PC-9 (cell line): ENCODE results near the gene GAB4. TPM values are rescaled to one million over a fixed set of nuclear protein-coding genes. Genes with fewer than 3 reads are reported as not detected.

Experiments used
- BruUV-seq: library from RNA; stranded (reverse); fragments of 400-500 nt; replicated peaks from 2 replicates; lab custom pipeline; 2021; lab: Mats Ljungman, UMichigan
- CTCF ChIA-PET: fragments of 300-600 bp; sonication (Branson Sonifier 250); formaldehyde crosslinking; loops from one replicate; lab custom pipeline; 2022; ENCODE audit warnings: antibody characterized with exemption; lab: Charles Lee
- POLR2A ChIA-PET: fragments of 300-600 bp; sonication (Branson Sonifier 250); formaldehyde crosslinking; loops from one replicate; lab custom pipeline; 2022; ENCODE audit warnings: antibody characterized with exemption; ENCODE audit not compliant: unreplicated experiment; lab: Charles Lee
- DNase-seq, 2 experiments: peaks; one replicate each; pipeline versions ENCODE4 v3.0.0 to v3.0.0-alpha.2; 2015 to 2022; ENCODE audit warnings: mixed read lengths in 1 of 2
- H2AFZ ChIP-seq: fragments of 200-600 bp; sonication (generic); 2 replicates; pipeline ENCODE4 v1.8.1; 2017; ENCODE audit warnings: antibody characterized with exemption
- H3F3A ChIP-seq: fragments of 200-600 bp; sonication (generic); 2 replicates; pipeline ENCODE4 v1.8.1; 2017; ENCODE audit warnings: antibody characterized with exemption, mild to moderate bottlenecking, low read depth; ENCODE audit not compliant: insufficient read depth
- H3K27ac ChIP-seq: fragments of 200-600 bp; sonication (generic); 2 replicates; pipeline ENCODE4 v1.6.1; 2016; ENCODE audit warnings: mixed run types
- H3K27me3 ChIP-seq: fragments of 200-600 bp; sonication (generic); 2 replicates; pipeline ENCODE4 v1.6.1; 2016; ENCODE audit warnings: low read depth, mixed run types; ENCODE audit not compliant: insufficient read depth
- H3K36me3 ChIP-seq: fragments of 200-600 bp; sonication (generic); 2 replicates; pipeline ENCODE4 v1.6.1; 2016; ENCODE audit warnings: low read depth, mixed run types
- H3K4me1 ChIP-seq: fragments of 200-600 bp; sonication (generic); replicated peaks from 2 replicates; pipeline ENCODE4 v1.6.1; 2016; ENCODE audit warnings: mixed run types; ENCODE audit not compliant: insufficient read depth
- H3K4me2 ChIP-seq: fragments of 200-600 bp; sonication (generic); 2 replicates; pipeline ENCODE4 v1.6.1; 2017; ENCODE audit warnings: mixed run types
- H3K4me3 ChIP-seq: fragments of 200-600 bp; sonication (generic); 2 replicates; pipeline ENCODE4 v1.6.1; 2016; ENCODE audit warnings: mixed run types
- H3K79me2 ChIP-seq: fragments of 200-600 bp; sonication (generic); 2 replicates; pipeline ENCODE4 v1.6.1; 2017; ENCODE audit warnings: low read depth, mixed run types
- H3K9me2 ChIP-seq: fragments of 200-600 bp; sonication (generic); 2 replicates; pipeline ENCODE4 v1.8.1; 2017; ENCODE audit warnings: mild to moderate bottlenecking; ENCODE audit not compliant: insufficient read depth
- H3K9me3 ChIP-seq: fragments of 200-600 bp; sonication (generic); 2 replicates; pipeline ENCODE4 v1.8.1; 2016; ENCODE audit warnings: low read depth; ENCODE audit not compliant: insufficient read depth
- H4K20me1 ChIP-seq: fragments of 200-600 bp; sonication (generic); 2 replicates; pipeline ENCODE4 v1.8.1; 2017; ENCODE audit not compliant: insufficient read depth
- CTCF ChIP-seq: fragments of 200-600 bp; sonication (generic); conservative IDR thresholded peaks from 2 replicates; pipeline ENCODE4 v1.6.1; 2017; ENCODE audit warnings: mixed run types, antibody characterized with exemption, mild to moderate bottlenecking, moderate library complexity
- EZH2 ChIP-seq: fragments of 200-600 bp; sonication (generic); IDR thresholded peaks from 2 replicates; pipeline ENCODE4 v1.8.0; 2017; ENCODE audit warnings: antibody characterized with exemption, low read depth
- intact Hi-C: fragments of 100-400 bp; cut with micrococcal nuclease; formaldehyde crosslinking; loops from one replicate; pipeline ENCODE4 v1.10.0; 2022; ENCODE audit not compliant: unreplicated experiment
- total RNA-seq: library from RNA; stranded (reverse); gene quantifications from 2 replicates; pipeline ENCODE4 v1.2.3, GENCODE V29; 2021

The GAB4 gene
- total RNA-seq, 1 experiment from 2014 or later: not detected

DNA sequence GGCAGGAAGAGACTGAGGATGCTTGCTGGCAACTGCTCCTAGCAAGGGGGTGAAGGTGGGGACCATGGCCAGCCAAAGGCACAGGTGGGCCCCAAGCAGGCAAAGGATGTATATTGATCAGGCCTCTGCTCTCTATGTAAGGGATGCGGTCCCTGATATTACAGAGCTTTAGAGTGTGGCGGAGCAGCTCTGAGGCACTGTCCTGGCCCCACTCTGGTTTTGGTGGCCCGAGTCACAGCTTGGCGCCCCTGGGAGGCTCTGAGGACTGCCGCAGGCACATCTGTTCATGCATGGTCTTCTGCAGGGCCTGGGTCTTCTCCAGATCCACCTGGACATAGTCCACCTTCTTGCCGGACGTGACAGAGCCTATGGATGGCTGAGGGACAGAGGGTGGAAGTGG, 45.5 kb downstream of the GAB4 start:
- no peaks in the 10 kb centered on the region for H3K4me1 ChIP-seq
- no peaks in the 10 kb centered on the region for H3K9me3 ChIP-seq
- H3K9me2 ChIP-seq: no peaks in the 10 kb centered on the region
- H3K27me3 ChIP-seq: peaks cover 39% of the 10 kb centered on the region
- no peaks in the 10 kb centered on the region for H3K36me3 ChIP-seq
- H3K4me2 ChIP-seq: no peak overlapping the region
- H4K20me1 ChIP-seq: no peaks in the 10 kb centered on the region
- no peak overlapping the region for H3K27ac ChIP-seq
- TF ChIP-seq CTCF (no peak), EZH2 (no peak)
- no TSS peak for BruUV-seq
- DNase-seq: no peak
- ChIA-PET CTCF (no interaction called here), POLR2A (no interaction called here)
- H2AFZ ChIP-seq: no peak overlapping the region
- no peak overlapping the region for H3K4me3 ChIP-seq
- H3F3A ChIP-seq: no peaks in the 10 kb centered on the region
- intact Hi-C loops: no loop called here
- no peaks in the 10 kb centered on the region for H3K79me2 ChIP-seq

- no peaks in the 10 kb centered on the region for H3K9me3 ChIP-seq
- CTCF ChIA-PET: no interaction called here
Observed at GRCh38 chr22:16961477-16962186, 46.4 kb downstream of the GAB4 start.

DNA sequence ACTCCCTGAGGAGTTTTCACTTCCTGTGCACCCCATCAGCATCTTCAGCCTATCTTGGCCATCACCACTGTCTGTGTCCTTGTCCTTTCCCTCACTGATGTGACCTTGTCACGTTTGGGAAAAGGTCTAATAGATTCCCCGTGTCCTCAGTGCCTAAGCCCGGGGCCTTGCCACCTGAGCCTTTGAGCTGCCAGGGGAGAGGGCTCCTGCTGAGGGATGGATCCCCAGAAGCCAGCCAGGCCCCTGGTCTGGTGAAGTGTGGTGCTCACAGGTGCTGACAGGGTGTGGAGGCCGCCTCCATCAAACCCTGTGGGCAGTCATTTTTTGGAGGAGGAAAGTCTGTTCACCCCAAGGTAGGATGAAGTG, 47.2 kb downstream of the GAB4 start:
- H3K9me2 ChIP-seq: no peaks in the 10 kb centered on the region
- H3K9me3 ChIP-seq: no peaks in the 10 kb centered on the region
- no peak overlapping the region for H2AFZ ChIP-seq
- H3F3A ChIP-seq: no peaks in the 10 kb centered on the region
- no TSS peak for BruUV-seq
- TF ChIP-seq CTCF (no peak), EZH2 (no peak)
- H3K4me1 ChIP-seq: no peaks in the 10 kb centered on the region
- H3K4me3 ChIP-seq: no peak overlapping the region
- no peaks in the 10 kb centered on the region for H3K36me3 ChIP-seq
- no peak for DNase-seq
- peaks cover 37% of the 10 kb centered on the region for H3K27me3 ChIP-seq
- ChIA-PET POLR2A (no interaction called here), CTCF (no interaction called here)
- no peaks in the 10 kb centered on the region for H4K20me1 ChIP-seq
- intact Hi-C loops: no loop called here
- no peak overlapping the region for H3K27ac ChIP-seq
- no peak overlapping the region for H3K4me2 ChIP-seq
- no peaks in the 10 kb centered on the region for H3K79me2 ChIP-seq

More at GRCh38 chr22:16961477-16962186, 46.4 kb downstream of the GAB4 start:
- BruUV-seq: no TSS peak
- H3K9me2 ChIP-seq: no peaks in the 10 kb centered on the region
- H3F3A ChIP-seq: no peaks in the 10 kb centered on the region
- H3K4me3 ChIP-seq: no peak overlapping the region
- no peak for TF ChIP-seq EZH2
- TF ChIP-seq CTCF: no peak
- H3K27me3 ChIP-seq: peaks cover 37% of the 10 kb centered on the region
- no peak for DNase-seq
- no peaks in the 10 kb centered on the region for H3K4me1 ChIP-seq
- H4K20me1 ChIP-seq: no peaks in the 10 kb centered on the region
- H3K79me2 ChIP-seq: no peaks in the 10 kb centered on the region
- no peak overlapping the region for H3K27ac ChIP-seq
- POLR2A ChIA-PET: no interaction called here
- no peak overlapping the region for H3K4me2 ChIP-seq
- no peaks in the 10 kb centered on the region for H3K36me3 ChIP-seq
- intact Hi-C loops: no loop called here
- no peak overlapping the region for H2AFZ ChIP-seq
